NCI-H2227 treated with DMSO at 0.1 percent for 48 hours (cell line): ENCODE results near the gene GASK1A.

Experiments
- DNase-seq: peaks from one replicate; lab custom pipeline; 2025; lab: John Stamatoyannopoulos, UW

GASK1A gene

DNA sequence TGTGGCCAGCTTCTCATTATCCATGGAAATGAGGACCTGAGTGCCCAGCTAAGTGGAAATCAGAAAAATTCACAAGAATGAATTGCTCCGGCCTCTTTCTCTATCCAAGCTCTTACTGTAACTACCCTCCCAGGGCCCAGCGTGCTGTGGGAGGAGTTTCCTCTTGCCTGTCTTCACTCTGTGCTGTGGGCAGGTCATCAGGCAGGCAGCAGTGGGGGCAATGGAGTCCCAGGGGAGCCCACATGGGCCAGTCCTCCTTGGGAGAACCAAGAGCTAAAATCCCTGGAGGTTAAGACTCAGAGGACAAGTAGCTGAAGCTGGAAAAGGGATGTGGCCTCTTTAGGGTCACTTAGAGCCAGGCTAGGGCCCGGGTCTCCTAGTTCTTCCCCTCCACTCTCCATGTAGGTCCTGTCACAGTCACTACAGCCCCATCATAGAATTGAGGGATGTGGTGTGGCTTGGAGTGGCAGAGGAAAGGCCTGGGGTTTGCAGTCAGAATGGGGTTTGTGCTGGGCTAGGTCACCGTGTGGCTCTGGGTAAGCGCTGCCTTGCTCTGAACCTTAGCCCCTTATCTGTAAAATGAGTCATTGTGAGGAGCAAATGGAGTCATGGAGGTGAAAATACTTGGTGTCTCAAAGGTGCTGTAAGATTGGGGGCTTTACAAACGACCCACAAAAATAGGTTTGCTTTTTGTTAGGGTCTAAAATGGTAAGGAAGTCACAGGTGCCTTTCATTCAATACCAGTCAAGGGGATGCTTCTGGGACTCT, 3.7 kb downstream of the GASK1A start:
- no peak for DNase-seq

DNA sequence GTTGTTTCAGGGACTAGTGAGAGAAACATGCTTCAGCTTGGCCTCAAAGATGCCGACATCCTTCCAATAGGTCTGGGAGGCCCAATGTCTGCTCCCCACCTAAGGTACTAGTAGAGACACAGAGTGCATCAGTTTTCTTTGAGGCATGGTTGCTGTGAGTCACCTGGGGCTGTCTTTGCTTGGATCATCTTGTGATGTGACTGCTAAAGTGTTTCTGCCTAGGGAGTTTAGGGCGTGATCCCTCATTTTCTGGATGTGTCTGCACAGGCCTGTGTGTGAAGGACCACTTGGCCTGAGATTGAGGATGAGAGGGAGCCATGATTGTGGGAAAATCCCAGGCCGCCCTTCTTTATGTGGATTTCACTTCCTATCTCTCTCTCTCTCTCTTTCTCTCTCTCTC, 4.8 kb downstream of the GASK1A start:
- no peak for DNase-seq

DNA sequence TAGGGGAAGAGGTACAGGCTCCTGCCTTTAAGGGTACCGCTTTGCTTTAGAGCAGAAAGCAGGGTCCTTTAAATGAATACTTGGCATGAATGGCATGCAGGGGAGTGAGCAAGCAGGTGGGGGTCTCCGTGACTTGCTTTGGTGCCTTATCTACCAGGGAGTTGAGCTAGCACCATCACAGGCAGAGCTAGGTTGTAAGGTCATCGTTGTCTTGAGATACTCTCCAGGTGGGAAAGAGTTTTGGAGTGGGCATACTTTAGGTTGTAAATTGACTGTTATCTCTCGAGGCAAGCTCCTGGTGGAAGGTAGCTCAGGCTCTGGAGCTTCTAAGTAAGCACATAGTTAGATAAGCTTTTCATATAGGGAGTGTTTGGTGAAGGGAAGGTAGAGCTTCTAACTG, 5.6 kb downstream of the GASK1A start:
- no peak for DNase-seq

DNA sequence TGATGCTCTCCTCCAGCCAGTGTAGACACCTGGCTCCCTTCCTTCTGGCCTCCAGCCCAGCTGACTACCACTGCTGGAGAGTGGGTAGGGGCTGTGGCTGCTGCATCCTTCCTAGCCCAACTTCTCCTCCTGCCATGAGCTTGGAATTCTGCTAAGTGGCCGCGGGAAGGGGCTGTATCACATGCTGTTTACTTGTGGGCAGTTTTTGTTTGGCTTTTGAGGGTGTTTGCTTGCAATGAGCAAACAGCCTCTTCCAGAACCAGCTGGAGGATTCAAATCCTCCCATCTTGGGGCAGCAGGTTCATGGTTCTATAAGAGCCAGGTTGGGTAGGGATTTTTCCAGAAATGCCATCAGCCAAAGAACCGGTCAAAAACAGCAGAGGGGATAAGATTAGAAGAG, 9.0 kb downstream of the GASK1A start:
- no peak for DNase-seq

DNA sequence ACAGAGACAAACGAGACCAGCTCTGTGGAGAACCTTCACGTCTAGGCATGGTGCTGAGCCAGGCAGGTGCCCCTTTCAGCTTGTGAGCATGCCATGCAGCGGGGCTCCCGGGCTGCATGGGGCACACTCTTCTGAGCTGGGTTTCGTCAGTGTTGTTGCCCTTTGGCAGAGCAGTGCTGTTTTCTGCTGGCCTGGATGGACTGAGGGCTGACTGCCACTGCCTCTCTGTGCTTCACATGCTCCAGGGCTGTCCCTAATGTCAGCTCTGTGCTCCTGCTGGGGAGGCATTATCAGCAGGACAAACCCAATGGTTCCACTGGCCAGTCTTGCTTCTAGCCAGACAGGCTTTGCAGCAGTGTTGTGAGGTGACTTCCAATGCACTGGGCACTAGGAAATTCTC, 9.5 kb downstream of the GASK1A start:
- no peak for DNase-seq

DNA sequence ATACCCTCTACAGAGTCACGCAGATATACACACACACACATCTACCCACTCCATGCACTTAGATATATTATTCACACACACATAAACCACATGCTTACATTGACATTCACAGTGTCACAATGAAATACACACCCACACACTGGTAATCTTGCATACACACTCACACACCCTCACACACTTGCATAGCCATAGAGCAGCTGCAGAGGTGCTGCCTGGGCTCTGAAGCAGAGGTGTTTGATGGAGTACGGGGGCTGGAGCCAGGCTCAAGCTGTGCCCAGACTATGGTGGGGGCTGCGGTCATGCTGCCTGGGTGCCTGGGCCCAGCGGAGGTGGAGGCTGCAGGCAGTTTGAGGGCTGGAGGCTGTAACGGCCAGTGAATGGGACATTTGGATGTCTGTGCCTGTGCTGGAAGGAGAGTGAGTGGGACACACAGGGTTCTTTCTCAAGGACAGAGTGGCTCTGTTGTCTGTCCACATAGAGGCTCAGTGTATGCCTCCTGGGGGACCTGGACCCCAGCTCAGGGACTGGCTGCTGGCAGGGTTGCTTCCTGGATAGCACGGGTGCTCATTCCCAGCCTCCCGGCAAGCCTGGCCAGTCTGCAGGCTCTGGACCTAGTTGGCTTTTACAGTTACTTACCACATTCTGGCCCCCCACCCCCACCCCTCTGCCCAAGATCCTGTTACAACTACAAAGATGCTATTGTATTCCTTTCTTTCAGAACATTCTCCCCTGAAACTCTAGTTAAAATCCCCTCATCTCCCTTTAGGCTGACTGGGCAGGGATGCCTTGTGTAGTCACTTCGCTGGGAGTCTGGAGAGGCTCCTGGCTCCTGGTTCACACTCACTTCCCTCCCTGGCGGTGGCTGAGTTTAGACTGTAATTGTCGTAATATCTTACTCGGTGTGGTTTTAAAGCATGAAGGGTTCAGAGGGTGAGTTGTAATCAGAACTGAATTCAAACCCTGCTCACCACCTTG, 12.5 kb downstream of the GASK1A start:
- DNase-seq: no peak

DNA sequence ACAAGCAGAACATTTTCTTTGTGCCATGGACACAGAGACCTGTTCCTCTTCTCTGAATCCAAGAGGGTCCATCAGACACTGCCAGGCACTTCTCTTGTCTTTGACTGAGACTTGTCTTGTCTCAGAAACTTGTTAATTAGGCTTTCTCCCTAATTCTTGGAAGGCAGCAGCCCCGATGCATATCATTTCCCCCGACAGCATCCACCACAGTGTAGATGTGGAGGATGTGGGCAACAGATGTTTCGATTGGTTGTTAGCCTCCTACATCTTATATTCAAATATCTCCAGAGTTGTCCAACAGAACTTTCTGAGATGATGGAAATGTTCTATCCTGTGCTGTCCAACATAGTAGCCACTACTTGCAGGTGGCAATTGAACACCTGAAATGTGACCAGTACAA, 15.5 kb downstream of the GASK1A start:
- no peak for DNase-seq

DNA sequence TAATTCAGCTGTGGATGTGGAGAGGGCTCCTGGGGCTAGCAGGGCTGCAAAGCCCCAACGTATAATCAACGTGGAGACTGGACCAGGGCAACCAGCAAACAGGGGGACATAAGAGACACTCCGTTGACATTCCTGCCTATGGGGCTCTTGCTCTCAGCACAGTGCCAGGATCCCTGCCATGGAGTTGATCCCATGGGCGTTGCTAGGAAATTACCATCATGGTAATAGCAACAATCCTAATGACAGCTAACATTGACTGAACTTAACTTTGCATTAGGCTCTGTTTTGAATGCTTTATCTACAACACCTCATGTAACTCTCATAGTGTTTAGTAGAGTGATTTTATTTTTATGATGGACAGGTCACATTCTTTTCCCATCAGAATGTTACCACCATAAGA, 16.9 kb downstream of the GASK1A start:
- no peak for DNase-seq

DNA sequence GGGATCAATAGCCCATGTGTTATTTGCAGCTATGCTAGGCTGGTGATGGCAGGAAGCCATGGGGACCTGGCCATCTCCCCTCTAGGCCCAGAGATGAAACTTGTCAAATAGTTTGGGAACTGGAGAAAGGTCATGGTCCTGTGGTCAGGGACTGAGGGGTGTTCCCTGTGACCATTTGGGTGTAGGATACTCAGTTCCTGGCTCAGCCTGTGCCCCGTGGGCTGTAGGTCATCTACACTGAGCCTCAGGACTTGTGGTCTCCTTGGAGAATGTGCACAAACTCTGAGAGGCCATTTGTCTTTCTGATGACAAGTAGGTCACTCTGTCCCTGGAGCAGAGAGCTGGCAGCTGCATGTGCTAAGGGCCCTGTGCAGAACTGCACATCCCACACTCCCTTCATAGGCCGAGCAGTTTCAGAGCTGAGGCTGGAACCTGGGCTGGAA, 17.5 kb downstream of the GASK1A start:
- no peak for DNase-seq

DNA sequence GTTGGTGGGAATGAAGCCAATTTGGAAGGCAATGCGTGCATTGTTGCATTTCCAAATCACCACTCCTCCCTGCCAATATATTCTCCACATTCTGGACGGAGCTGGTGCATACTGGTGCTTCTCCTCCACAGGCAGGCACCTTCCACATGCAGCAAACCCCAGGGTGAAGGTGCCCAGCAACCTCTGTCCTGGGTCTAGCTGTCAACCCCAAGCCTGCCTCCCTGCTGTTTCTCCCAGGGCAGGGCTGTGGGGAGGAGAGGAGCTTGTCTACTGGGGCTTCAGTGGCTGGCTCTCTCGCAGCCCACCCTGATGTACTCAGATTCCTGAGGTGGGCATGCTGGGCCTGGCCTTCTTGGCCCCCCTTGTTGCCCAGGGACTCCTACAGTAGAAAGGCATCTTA, 20.1 kb downstream of the GASK1A start:
- no peak for DNase-seq

DNA sequence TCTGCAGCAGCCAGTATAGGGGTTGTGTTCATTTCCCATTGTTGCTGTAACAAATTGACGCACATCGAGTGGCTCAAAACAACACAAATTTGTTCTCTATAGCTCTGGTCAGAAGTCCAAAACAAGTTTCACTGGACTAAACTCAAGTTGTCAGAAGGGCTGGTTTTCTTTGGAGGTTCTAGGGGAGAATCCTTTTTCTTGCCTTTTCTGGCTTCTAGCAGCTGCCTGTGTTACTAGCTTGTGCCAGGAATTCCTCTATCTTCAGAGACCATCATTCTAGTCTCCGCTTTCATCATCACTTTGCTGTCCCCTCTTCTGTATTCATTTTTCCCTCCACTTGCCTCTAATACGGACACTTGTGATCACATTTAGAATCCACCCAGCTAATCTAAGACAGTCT, 20.5 kb downstream of the GASK1A start:
- DNase-seq: no peak

DNA sequence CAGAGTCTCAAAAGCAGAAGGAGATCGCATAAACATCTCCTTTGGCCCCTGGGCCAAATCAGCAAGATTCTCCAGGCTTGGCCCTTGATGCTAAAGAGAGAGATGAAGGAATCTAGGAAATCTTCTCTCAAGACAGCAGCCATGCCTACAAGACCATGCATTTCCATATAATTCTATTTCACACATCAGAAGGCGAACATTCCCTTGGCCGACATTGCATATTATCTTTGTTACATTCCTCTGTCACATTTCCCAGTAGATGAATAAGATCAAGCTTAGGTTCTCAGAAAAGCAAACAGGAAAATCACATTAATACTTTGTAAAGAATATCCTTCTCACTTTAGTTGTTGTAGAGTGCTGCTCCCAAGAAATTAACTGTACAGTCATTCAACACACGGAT, 21.3 kb downstream of the GASK1A start:
- no peak for DNase-seq

DNA sequence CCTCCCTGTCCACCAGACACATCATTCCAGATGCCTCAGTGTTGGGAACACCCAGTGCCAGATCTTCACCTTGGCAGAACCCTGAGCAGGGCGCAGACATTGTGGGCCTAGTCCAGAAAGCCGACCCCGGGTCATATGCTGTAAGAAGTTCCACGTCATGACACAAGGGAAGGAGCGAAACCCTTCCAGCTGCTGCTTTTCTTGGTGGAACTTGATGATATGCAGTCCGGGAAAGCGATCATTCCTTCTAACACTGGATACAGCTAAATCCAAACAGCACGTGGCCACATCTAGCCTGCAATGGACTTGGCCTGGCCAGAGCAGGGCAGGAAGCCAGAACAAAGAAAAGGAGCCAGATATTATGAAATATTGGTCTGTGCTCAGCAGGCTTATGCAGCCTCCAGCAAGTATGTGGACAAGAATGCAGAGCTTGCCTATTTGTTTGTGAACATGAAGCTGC, 22.0 kb downstream of the GASK1A start:
- no peak for DNase-seq

DNA sequence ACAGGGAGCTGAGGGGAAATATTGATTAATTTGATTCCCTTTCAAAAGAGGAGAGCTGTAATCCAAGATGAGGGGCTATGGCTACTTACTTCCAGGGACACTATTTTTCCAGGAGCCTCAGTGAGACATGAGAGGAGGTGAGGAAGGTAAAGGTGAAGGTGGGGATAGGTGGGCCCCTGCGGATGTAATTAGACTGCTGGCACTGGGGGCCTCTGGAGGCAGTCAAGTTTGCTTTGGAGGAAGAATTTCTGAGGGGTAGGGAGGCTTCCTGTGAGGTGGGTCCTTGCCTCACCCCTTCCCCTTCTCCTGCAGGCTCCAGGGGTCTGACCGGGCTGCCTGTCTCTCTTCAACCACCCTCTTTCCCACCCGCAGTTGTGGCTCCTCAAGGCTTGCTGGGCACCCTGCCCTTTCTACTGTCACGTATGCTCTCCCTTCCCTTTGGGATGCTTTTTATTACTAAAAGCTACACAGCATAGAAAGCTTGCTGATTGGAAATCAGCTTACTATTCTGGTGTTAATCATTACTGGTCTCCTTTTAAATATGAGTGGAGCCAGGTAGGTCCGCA, 22.5 kb downstream of the GASK1A start:
- no peak for DNase-seq

DNA sequence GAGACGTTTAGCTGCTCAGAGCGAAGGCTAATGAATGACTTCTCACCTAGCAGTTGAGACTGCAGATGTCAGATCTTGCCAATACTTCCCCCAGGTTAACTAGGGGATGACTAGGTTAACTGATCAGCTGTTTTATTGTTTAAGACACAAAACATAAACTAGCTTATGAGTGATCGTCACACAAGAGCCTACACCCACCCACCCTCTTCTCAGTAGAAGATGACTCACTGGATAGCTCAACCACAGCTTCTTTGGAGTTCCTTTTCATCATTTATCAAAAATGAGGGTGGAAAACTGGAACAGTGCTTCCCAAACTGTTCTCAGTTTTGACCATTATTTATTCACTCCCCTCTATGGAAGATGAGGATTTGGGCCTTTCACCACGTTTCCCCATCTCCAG, 25.2 kb downstream of the GASK1A start:
- DNase-seq: no peak

DNA sequence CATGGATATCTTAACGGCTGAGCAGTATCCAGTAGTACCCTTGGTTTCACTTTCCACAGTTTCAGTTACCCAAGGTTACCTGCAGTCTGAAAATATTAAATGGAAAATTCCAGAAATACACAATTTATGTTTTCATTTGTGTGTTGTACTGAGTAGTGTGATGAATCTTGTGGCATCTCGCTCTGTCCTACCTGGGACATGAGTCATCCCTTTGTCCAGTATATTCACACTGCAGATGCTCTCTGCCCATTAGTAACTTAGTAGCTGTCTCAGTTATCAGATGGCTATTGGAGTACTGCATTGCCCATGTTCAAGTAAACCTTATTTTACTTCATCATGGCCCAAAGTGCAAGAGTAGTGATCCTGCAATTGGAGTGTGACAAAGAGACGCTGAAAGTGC, 26.1 kb downstream of the GASK1A start:
- DNase-seq: no peak

DNA sequence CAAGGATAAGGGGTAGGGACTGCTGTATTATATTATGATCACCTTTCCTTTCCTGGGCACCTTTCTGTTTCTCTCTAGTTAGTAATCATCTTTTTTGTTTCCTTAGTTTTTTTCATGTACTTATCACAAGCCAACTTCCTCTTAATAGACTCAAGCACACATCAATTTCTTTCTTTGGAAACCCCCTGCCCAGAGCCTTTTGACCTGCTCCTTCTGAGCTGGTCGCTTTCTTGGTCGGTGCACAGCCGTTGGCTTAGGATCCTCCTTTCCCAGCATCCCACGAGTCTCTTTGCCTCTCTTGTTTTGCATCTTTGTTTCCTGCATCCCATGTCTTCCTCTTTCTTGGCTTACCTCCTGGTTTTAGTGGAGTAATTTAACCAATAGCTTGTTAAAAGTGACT, 26.9 kb downstream of the GASK1A start:
- DNase-seq: no peak

DNA sequence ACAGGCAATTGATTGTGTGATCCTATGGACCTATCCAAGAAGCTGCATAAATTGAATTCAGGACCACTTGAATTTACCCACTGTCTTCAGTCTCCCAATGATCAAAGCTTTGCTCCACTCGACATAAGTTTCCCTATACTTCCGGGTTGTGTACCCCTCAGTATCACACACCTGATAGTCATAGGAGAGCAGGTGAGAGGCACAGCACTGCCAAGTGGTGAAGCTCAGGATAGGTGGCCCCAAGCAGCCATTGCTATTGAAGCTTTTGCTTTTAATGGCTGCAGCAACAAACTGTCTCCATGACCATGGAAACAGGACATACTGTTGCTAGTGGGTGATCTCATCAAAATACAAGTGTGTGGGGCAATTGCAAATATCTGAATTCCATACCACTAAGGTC, 27.7 kb downstream of the GASK1A start:
- no peak for DNase-seq

DNA sequence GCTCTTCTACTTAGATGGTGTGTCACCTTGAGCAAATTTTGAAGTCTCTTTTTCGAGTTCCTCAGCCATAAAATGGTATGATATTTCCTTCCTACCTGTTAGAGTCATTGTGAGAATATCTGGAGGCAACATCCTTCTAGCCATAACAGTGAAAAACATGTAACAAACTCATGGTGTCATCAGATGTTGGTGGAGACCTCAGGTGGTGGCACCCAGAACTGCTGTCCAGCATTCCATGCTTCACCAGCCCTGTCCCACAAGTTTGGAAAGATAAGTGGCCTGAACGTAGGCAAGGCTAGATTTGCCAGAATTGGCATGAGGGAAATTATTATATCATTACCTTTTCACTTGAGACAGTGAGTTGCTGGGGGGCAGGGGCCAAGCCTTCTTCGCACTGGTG, 30.4 kb downstream of the GASK1A start:
- DNase-seq: no peak

DNA sequence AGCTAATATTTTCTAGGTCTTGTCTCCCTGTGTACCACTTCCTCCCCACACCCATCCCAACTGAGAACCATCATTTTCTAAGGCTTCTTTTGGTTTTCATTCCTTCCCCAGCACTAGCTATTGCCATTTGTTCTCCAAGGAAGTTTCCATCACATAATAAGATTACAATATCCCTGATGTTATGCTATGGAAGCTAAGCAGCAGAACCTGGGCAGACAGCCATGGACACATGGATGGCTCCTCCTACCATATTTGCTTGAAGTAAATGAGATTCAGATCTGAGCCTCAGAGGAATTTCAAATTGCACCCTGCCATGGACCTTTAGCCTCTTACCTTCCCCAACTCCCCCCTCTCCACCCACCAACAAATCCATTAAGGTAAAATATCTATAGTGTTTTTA, 31.5 kb downstream of the GASK1A start:
- DNase-seq: no peak

DNA sequence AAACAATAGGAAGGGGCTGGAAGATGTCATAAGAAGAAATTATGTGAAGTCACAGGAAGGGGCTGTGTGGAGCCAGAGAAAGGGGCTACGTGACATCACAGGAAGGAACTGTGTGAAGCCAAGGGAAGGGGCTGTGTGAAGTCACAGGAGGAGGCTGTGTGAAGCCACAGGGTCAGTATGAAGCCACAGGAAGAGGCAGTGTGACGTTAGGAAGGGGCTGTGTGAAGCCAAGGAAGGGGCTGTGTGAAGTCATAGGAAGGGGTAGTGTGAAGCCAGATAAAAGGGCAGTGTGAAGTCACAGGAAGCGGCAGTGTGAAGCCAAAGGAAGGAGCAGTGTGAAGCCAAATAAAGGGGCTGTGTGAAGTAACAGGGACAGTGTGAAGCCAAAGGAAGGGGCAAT, 32.5 kb downstream of the GASK1A start:
- no peak for DNase-seq

DNA sequence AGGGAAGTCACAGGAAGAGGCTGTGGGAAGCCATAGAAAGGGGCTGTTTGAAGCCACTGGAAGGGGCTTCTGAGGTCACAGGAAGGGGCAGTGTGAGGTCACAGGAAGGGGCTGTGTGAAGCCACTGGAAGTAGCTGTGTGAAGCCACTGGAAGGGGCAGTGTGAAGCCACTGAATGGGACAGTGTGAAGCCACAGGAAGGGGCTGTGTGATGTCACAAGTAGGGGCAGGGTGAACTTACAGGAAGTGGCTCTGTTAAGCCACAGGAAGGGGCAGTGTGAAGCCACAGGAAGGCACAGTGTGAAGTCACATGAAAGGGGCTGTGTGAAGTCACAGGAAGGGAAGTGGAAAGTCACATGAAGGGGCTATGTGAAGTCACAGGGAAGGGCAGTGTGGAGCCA, 33.1 kb downstream of the GASK1A start:
- DNase-seq: no peak

DNA sequence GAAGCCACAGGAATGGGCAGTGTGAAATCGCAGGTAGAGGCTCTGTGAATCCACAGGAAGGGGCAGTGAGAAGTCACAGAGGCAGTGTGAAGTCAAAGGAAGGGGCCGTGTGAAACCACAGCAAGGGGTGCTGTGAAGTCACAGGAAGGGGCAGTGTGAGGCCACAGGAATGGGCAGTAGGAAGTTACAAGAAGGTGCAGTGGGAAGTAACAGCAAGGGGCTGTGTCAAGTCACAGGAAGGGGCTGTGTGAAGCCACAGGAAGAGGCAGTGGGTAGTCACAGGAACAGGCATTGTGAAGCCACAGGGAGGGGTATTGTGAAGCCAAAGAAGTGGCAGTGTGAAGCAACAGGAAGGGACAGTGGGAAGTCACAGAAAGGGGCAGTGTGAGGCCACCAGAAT, 34.1 kb downstream of the GASK1A start:
- no peak for DNase-seq
